Measurements from ENCODE around the gene PITRM1.

PITRM1 gene

GRCh38 chr10:3103646-3104045 is 68.9 kb downstream of the PITRM1 start:
- no peak for TF ChIP-seq TCF12 (IDR thresholded peaks at IDR 0.05; ENCODE audit: low read depth)
- no peak for TF ChIP-seq TAF1 (IDR thresholded peaks at IDR 0.05; ENCODE audit: low read depth)
- TF ChIP-seq RAD21 (IDR thresholded peaks at IDR 0.05; ENCODE audit: low read depth), result no peak
- TF ChIP-seq EGR1 (IDR thresholded peaks at IDR 0.05), result no peak
- TF ChIP-seq CEBPB (IDR thresholded peaks at IDR 0.05), result no peak
- TF ChIP-seq TEAD4 (IDR thresholded peaks at IDR 0.05), result no peak
- TF ChIP-seq, protein P1, sequence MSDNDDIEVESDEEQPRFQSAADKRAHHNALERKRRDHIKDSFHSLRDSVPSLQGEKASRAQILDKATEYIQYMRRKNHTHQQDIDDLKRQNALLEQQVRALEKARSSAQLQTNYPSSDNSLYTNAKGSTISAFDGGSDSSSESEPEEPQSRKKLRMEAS (IDR thresholded peaks at IDR 0.05), result no peak
- TF ChIP-seq YY1 (IDR thresholded peaks at IDR 0.05; ENCODE audit: low read depth), result no peak
- TF ChIP-seq REST (IDR thresholded peaks at IDR 0.05; ENCODE audit: low read depth), result no peak
- TF ChIP-seq NFIC (IDR thresholded peaks at IDR 0.05), result no peak
- TF ChIP-seq EP300 (IDR thresholded peaks at IDR 0.05; ENCODE audit: borderline replicate concordance), result no peak
- TF ChIP-seq CREB1 (IDR thresholded peaks at IDR 0.05; ENCODE audit: low read depth), result no peak
- no peak for TF ChIP-seq ZBTB7A (IDR thresholded peaks at IDR 0.05; ENCODE audit: low read depth)
- TF ChIP-seq, protein P2, sequence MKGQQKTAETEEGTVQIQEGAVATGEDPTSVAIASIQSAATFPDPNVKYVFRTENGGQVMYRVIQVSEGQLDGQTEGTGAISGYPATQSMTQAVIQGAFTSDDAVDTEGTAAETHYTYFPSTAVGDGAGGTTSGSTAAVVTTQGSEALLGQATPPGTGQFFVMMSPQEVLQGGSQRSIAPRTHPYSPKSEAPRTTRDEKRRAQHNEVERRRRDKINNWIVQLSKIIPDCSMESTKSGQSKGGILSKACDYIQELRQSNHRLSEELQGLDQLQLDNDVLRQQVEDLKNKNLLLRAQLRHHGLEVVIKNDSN (IDR thresholded peaks at IDR 0.05), result no peak
- TF ChIP-seq FOXM1 (IDR thresholded peaks at IDR 0.05; ENCODE audit: borderline replicate concordance, low read depth), result no peak

DNA sequence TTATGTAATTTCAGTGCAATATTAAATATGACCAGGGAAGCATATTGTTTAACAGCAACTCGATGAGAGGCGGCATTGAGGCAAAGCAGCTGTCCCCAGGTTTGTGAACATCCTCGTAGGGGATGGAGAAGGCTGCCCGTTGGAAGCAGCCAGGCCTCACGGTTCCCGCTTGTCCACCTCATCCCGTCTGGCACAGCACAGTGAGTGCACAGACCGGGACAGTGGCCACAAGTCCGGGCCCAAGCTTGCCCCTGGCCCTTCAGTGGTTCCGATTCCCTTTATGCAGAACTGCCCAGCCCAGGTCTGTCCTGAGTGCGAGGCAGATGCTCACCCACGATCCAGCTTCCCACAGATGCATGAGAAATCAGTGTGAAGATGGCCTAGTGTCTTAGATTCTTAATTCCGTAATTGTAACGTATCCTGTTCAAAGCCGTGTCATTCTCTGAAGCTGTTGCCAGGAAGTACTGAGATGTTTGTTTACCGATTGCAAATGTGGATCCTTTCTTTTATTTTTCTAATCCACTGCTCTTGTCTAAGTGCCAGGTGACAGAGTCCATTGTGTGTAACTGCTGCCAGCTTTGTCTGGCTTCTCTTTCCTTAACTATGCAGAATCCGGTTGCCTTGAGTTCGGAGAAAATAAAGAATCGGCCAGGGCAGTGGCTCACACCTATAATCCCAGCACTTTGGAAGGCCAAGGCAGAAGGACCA is 69.7 kb downstream of the PITRM1 start:
- no peak for TF ChIP-seq TEAD4 (IDR thresholded peaks at IDR 0.05)
- TF ChIP-seq ZBTB7A (IDR thresholded peaks at IDR 0.05; ENCODE audit: low read depth), result no peak

DNA sequence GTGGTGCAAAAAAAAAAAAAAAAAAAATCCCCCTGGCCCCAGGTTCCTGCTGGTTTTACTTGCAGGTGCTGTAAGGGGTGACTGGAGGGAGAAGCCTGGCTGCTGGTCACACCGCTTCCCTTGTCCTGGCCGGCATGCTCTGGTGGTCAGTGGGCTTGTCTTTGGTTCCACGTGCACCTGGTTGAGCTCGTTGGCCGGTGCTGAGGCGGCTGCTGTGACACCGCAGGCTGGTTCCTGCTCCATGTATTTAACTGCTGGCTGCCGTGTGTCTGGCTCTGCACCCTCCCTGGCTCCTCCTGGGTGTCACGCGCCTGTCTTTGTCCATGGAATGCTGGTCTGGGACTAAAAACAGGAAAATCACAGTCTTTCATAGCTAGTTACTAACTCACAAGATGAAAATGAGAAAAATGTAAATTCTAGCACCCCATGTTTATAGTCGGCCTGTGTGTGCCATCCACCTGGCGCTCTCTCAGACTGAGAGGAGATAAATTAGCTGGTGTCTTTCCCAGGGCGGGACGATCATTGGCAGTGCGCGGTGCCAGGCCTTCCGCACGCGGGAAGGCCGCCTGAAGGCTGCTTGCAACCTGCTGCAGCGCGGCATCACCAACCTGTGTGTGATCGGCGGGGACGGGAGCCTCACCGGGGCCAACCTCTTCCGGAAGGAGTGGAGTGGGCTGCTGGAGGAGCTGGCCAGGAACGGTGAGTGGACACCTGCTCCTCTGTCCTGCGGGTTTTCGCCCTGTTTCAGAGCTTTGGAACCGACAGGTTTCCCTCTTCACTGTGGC is 71.5 kb downstream of the PITRM1 start:
- TF ChIP-seq TCF12 (IDR thresholded peaks at IDR 0.05; ENCODE audit: low read depth), result no peak
- TF ChIP-seq REST (IDR thresholded peaks at IDR 0.05; ENCODE audit: low read depth), result no peak
- TF ChIP-seq EP300 (IDR thresholded peaks at IDR 0.05; ENCODE audit: borderline replicate concordance), result no peak
- TF ChIP-seq, protein P1 (IDR thresholded peaks at IDR 0.05), result no peak
- no peak for TF ChIP-seq CEBPB (IDR thresholded peaks at IDR 0.05)
- TF ChIP-seq, protein P2 (IDR thresholded peaks at IDR 0.05), result no peak
- no peak for TF ChIP-seq TAF1 (IDR thresholded peaks at IDR 0.05; ENCODE audit: low read depth)
- TF ChIP-seq RAD21 (IDR thresholded peaks at IDR 0.05; ENCODE audit: low read depth), result no peak
- TF ChIP-seq YY1 (IDR thresholded peaks at IDR 0.05; ENCODE audit: low read depth), result no peak
- no peak for TF ChIP-seq FOXM1 (IDR thresholded peaks at IDR 0.05; ENCODE audit: borderline replicate concordance, low read depth)
- TF ChIP-seq EGR1 (IDR thresholded peaks at IDR 0.05), result no peak
- TF ChIP-seq CREB1 (IDR thresholded peaks at IDR 0.05; ENCODE audit: low read depth), result no peak
- no peak for TF ChIP-seq TEAD4 (IDR thresholded peaks at IDR 0.05)
- TF ChIP-seq NFIC (IDR thresholded peaks at IDR 0.05), result no peak
- TF ChIP-seq ZBTB7A (IDR thresholded peaks at IDR 0.05; ENCODE audit: low read depth), result no peak

DNA sequence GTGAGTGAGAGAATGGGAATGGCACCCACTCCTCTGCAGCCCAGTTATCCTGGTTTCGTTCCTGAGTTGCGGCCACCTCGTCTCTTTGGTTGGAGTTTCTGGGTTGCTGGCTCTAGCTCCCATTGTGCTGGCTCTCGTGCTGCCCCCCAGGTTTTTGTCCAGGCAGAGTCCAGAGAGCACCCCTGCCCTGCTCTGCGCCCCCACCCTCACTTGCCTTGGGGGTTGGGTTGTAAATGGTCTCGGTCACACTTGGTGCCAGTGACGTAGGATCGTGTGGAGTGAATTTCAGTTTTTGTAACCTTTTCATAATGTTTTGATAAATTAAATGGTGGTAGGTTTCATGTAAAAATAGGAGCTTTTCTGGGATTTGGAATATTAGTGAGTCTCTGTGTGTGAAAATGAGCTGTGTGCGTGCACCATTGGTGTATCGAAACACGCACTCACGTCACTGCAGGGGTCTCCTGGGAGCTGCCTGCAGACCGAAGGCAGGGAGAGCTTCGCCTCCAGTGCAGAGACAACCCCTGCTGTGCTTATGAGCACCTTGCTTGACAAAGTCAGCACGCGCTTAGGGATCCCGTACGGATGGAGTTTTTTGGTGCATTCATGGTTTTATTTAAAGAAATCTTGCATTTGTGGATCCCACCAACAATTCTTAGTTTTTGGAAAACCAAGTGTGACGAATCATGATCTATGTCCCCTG is 72.3 kb downstream of the PITRM1 start:
- TF ChIP-seq, protein P2 (IDR thresholded peaks at IDR 0.05), result no peak
- no peak for TF ChIP-seq TAF1 (IDR thresholded peaks at IDR 0.05; ENCODE audit: low read depth)
- TF ChIP-seq RAD21 (IDR thresholded peaks at IDR 0.05; ENCODE audit: low read depth), result no peak
- TF ChIP-seq ZBTB7A (IDR thresholded peaks at IDR 0.05; ENCODE audit: low read depth), result no peak
- TF ChIP-seq EGR1 (IDR thresholded peaks at IDR 0.05), result no peak

Measured in Ishikawa (cell line).